GM19035 (cell line): ENCODE data around the gene ZNF48.

ENCODE experiments used
- ATAC-seq: cut with Tn5 transposase; IDR thresholded peaks from one replicate; pipeline ENCODE4 v1.9.1; 2021; ENCODE audit not compliant: unreplicated experiment

ZNF48 gene

GRCh38 chr16:30358577-30358936 lies 36.7 kb upstream of the ZNF48 start:
- ATAC-seq: no peak

- no peak for ATAC-seq
Measured at GRCh38 chr16:30358990-30359870, 36.0 kb upstream of the ZNF48 start.

GRCh38 chr16:30359871-30360170 lies 35.4 kb upstream of the ZNF48 start:
- ATAC-seq: no peak

- no peak for ATAC-seq
Measured at GRCh38 chr16:30361180-30361579, 34.0 kb upstream of the ZNF48 start.

GRCh38 chr16:30365200-30365599 lies 30.0 kb upstream of the ZNF48 start:
- ATAC-seq: no peak

GRCh38 chr16:30366511-30366910 lies 28.7 kb upstream of the ZNF48 start:
- ATAC-seq: no peak

- no peak for ATAC-seq
Measured at GRCh38 chr16:30367349-30368009, 27.7 kb upstream of the ZNF48 start.

- ATAC-seq: no peak
Measured at GRCh38 chr16:30368122-30368791, 27.0 kb upstream of the ZNF48 start.

GRCh38 chr16:30368792-30369090 lies 26.5 kb upstream of the ZNF48 start:
- ATAC-seq: no peak

GRCh38 chr16:30369091-30369937 lies 25.9 kb upstream of the ZNF48 start:
- ATAC-seq: no peak

- peak; percentile 4 for ATAC-seq
Measured at GRCh38 chr16:30369938-30370455, 25.2 kb upstream of the ZNF48 start.

GRCh38 chr16:30370456-30371247 lies 24.6 kb upstream of the ZNF48 start, which contains the start of gene TBC1D10B:
TBC1D10B (minus strand) TSS chr16:30370494; CDS start chr16:30370183, 311 bp downstream.
- ATAC-seq: peak; percentile 82

GRCh38 chr16:30371248-30371816 lies 23.9 kb upstream of the ZNF48 start:
- ATAC-seq: no peak

GRCh38 chr16:30372038-30372712 lies 23.0 kb upstream of the ZNF48 start:
- no peak for ATAC-seq

GRCh38 chr16:30372725-30373124 lies 22.5 kb upstream of the ZNF48 start:
- ATAC-seq: no peak

GRCh38 chr16:30374538-30374937 lies 20.7 kb upstream of the ZNF48 start, which contains the start of gene MYL11:
MYL11 (plus strand) TSS chr16:30374802; CDS start chr16:30374858, 56 bp downstream.
- ATAC-seq: no peak

- ATAC-seq: no peak
Measured at GRCh38 chr16:30375864-30376263, 19.4 kb upstream of the ZNF48 start.

GRCh38 chr16:30376461-30376902 lies 18.7 kb upstream of the ZNF48 start:
- no peak for ATAC-seq
